ENCODE data around the gene KDM3A. TPM values are rescaled to one million over a fixed set of nuclear protein-coding genes. Genes with fewer than 3 reads are reported as not detected.
"Not testable (repeated sequence)": the region's sequence is repeated elsewhere in the genome, so short reads cannot be mapped to it uniquely, and the experiment has no call there.

Gene KDM3A
- total RNA-seq, 1 donor from 2014 or later: 69.6 TPM

- not testable (repeated sequence) for H3K4me1 Mint-ChIP-seq, H3K27me3 Mint-ChIP-seq, H3K4me3 Mint-ChIP-seq
Observed at GRCh38 chr2:86496391-86496790, 55.2 kb downstream of the KDM3A start.

GRCh38 chr2:86498468-86499260 is 57.5 kb downstream of the KDM3A start:
- H3K36me3 Mint-ChIP-seq (ENCODE audit: low read depth): peaks cover 97% of the 10 kb centered on the region
- no peak for DNase-seq
- intact Hi-C loops (cut with micrococcal nuclease): no loop called here
- no peak overlapping the region for H3K27ac Mint-ChIP-seq
- no peaks in the 10 kb centered on the region for H3K27me3 Mint-ChIP-seq
- H3K4me3 Mint-ChIP-seq: no peak overlapping the region
- peaks cover 7% of the 10 kb centered on the region for H3K4me1 Mint-ChIP-seq
- H3K9me3 Mint-ChIP-seq: peaks cover 40% of the 10 kb centered on the region

More at GRCh38 chr2:86496391-86496790, 55.2 kb downstream of the KDM3A start:
- intact Hi-C loops (cut with micrococcal nuclease); DNase-seq; H3K27ac Mint-ChIP-seq: not testable (repeated sequence)
- peaks cover 92% of the 10 kb centered on the region for H3K36me3 Mint-ChIP-seq (ENCODE audit: low read depth)
- H3K9me3 Mint-ChIP-seq: peaks cover 35% of the 10 kb centered on the region

DNA sequence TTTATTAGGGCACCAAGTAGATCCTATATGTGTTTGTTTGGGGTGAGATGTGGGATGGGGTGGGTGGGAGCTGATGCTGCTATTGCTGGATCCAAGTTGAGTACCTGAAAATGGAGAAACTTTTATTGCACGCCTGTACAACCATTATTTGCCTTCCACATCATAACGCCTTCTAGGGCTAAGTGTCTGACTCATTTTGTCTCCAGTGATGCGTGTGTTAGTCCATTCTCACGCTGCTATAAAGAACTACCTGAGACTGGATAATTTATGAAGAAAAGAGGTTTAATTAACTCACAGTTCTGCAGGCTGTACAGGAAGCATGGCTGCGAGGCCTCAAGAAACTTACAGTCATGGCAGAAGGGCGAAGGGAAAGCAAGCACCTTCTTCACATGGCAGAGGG is 58.2 kb downstream of the KDM3A start:
- DNase-seq: no peak
- H3K4me1 Mint-ChIP-seq: peaks cover 7% of the 10 kb centered on the region
- peaks cover 97% of the 10 kb centered on the region for H3K36me3 Mint-ChIP-seq (ENCODE audit: low read depth)
- intact Hi-C loops (cut with micrococcal nuclease): no loop called here
- H3K27me3 Mint-ChIP-seq: no peaks in the 10 kb centered on the region
- no peak overlapping the region for H3K4me3 Mint-ChIP-seq
- H3K27ac Mint-ChIP-seq: no peak overlapping the region
- peaks cover 37% of the 10 kb centered on the region for H3K9me3 Mint-ChIP-seq

DNA sequence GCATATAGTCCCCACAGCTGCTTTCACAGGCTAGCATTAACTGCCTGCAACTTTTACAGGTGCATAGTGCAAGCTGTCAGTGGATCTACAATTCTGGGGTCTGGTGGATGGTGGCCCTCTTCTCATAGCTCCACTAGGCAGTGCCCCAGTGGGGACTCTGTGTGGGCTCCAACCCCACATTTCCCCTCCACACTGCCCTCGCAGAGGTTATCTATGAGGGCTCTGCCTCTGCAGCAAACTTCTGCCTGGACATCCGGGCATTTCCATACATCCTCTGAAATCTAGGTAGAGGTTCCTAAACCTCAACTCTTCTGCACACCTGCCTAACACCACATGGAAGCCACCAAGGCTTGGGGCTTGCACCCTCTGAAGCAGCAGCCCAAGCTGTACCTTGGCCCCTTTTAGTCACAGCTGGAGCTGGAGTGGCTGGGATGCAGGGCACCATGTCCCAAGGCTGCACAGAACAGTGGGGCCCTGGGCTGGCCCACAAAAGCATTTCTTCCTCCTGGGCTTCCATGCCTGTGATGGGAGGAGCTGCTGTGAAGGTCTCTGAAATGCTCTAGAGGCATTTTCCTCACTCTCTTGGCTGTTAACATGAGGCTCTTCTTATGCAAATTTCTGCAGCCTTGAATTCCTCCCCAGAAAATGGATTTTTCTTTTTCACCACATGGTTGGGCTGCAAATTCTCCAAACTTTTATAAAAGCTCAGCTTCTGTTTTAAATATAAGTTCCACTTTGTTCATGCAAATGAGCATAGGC is 59.3 kb downstream of the KDM3A start:
- intact Hi-C loops (cut with micrococcal nuclease): no loop called here
- H3K36me3 Mint-ChIP-seq (ENCODE audit: low read depth): peaks cover 94% of the 10 kb centered on the region
- H3K27me3 Mint-ChIP-seq: no peaks in the 10 kb centered on the region
- DNase-seq: no peak
- no peak overlapping the region for H3K4me3 Mint-ChIP-seq
- no peak overlapping the region for H3K27ac Mint-ChIP-seq
- H3K4me1 Mint-ChIP-seq: peaks cover 6% of the 10 kb centered on the region
- peaks cover 34% of the 10 kb centered on the region for H3K9me3 Mint-ChIP-seq

DNA sequence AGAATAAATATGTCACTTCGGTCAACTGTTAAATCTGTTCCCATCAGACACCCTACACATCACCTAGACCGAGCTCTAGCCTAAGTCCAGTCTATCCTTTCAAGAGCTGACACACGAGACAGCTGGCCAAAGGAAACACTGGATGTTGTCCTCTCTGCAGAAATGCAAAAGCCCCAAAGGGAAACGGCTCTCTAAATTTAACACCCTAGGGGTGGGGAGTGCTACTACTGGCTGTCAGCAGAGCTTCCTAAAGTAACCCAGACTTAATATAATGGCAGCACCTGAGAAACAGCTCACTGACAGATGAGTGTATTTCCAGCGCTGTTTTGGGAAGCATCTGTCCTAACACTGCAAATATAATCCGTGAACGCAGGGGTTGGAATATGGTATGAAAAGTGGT is 66.4 kb downstream of the KDM3A start:
- Mint-ChIP-seq H3K9me3 (peaks cover 5% of the 10 kb centered on the region), H3K36me3 (ENCODE audit: low read depth) (peaks cover 54% of the 10 kb centered on the region), H3K27ac (no peak overlapping the region), H3K4me1 (peaks cover 2% of the 10 kb centered on the region), H3K27me3 (no peaks in the 10 kb centered on the region), H3K4me3 (no peak overlapping the region)
- no peak for DNase-seq
- intact Hi-C loops (cut with micrococcal nuclease): no loop called here

GRCh38 chr2:86510436-86510933 is 69.3 kb downstream of the KDM3A start:
- no peaks in the 10 kb centered on the region for H3K27me3 Mint-ChIP-seq
- H3K4me1 Mint-ChIP-seq: peaks cover 2% of the 10 kb centered on the region
- no peak overlapping the region for H3K4me3 Mint-ChIP-seq
- intact Hi-C loops (cut with micrococcal nuclease): no loop called here
- peaks cover 36% of the 10 kb centered on the region for H3K36me3 Mint-ChIP-seq (ENCODE audit: low read depth)
- peak overlapping the region; percentile 15 for H3K27ac Mint-ChIP-seq
- no peak for DNase-seq
- H3K9me3 Mint-ChIP-seq: no peaks in the 10 kb centered on the region

DNA sequence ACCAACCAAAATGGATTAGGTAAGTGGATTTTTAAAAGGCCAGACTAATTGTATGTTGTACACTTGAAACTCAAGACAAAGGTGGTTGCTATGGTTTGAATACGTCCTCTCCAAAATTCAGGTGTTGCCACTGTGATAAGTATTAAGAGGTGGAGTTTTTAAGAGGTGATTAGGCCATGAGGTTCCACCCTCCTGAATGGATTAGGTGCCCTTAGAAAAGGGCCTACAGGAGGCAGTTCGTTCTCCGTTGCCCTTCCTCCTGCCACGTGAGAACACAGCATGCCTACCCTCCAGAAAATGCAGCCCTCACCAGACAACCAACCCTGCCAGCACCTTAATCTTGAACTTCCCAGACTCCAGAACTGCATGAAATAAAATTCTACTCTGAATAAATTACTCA is 70.9 kb downstream of the KDM3A start:
- H3K9me3 Mint-ChIP-seq: peaks cover 4% of the 10 kb centered on the region
- H3K27me3 Mint-ChIP-seq: no peaks in the 10 kb centered on the region
- intact Hi-C loops (cut with micrococcal nuclease): no loop called here
- peaks cover 2% of the 10 kb centered on the region for H3K4me1 Mint-ChIP-seq
- no peak overlapping the region for H3K4me3 Mint-ChIP-seq
- H3K27ac Mint-ChIP-seq: no peak overlapping the region
- no peak for DNase-seq
- H3K36me3 Mint-ChIP-seq (ENCODE audit: low read depth): peaks cover 31% of the 10 kb centered on the region

DNA sequence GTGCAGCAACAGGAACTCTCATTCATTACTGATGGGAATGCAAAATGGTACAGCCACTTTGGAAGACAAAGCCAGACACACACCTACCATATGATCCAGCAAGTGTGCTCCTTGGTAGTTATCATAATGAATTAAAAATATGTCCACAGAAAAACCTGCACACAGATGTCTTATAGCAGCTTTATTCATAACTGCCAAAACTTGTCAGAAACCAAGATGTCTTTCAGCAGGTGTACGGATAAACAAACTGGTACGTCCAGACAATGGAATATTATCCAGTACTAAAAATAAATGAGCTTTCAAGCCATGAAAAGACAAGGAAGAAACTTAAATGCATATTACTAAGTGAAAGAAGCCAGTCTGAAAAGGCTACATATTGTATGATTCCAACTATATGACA is 71.7 kb downstream of the KDM3A start:
- peaks cover 2% of the 10 kb centered on the region for H3K4me1 Mint-ChIP-seq
- H3K27me3 Mint-ChIP-seq: no peaks in the 10 kb centered on the region
- no peak overlapping the region for H3K27ac Mint-ChIP-seq
- H3K4me3 Mint-ChIP-seq: no peak overlapping the region
- intact Hi-C loops (cut with micrococcal nuclease): no loop called here
- H3K9me3 Mint-ChIP-seq: peaks cover 4% of the 10 kb centered on the region
- DNase-seq: no peak
- peaks cover 26% of the 10 kb centered on the region for H3K36me3 Mint-ChIP-seq (ENCODE audit: low read depth)

DNA sequence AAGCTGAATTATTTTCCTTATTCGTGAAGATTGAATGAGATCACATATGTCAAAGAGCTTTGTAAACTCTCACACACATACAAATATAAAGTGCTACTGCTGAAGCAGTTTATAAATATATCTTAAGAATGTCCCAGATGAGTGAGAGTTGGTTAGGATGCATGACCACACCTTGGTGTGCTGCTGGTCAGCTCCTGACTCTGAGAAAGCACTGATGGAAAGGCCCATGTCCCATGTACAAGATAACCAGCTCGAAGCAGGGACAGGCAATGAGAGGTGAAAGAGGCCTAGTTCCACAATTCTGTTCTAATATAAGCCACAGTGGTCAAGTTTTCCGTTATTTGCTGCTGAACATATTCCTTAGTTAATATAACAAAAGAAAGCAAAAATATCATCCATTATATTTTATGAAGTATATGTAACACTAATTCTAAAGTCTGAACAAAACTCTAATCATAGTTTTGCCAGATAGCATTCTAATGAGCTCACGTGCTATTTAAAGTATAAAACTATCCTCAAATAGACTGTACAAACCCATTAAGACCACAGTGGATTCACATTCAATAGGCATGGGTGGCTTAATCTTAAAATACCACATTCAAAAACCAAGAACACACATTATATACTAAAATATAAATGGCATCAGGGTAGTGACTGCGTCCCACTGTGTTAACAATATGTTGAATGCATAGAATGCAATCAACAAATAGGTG is 72.9 kb downstream of the KDM3A start:
- DNase-seq: no peak
- Mint-ChIP-seq H3K4me1 (peaks cover 2% of the 10 kb centered on the region), H3K27me3 (no peaks in the 10 kb centered on the region), H3K9me3 (peaks cover 4% of the 10 kb centered on the region), H3K27ac (no peak overlapping the region), H3K4me3 (no peak overlapping the region), H3K36me3 (ENCODE audit: low read depth) (peaks cover 21% of the 10 kb centered on the region)
- intact Hi-C loops (cut with micrococcal nuclease): no loop called here

- Mint-ChIP-seq H3K4me3 (no peak overlapping the region), H3K4me1 (no peaks in the 10 kb centered on the region), H3K27ac (no peak overlapping the region), H3K9me3 (peaks cover 10% of the 10 kb centered on the region), H3K36me3 (ENCODE audit: low read depth) (peaks cover 14% of the 10 kb centered on the region), H3K27me3 (no peaks in the 10 kb centered on the region)
- intact Hi-C loops (cut with micrococcal nuclease): no loop called here
- DNase-seq: peak; percentile 63
Observed at GRCh38 chr2:86518481-86518880, 77.3 kb downstream of the KDM3A start.

- DNase-seq: no peak
- Mint-ChIP-seq H3K36me3 (ENCODE audit: low read depth) (peaks cover 14% of the 10 kb centered on the region), H3K9me3 (peaks cover 10% of the 10 kb centered on the region), H3K4me1 (no peaks in the 10 kb centered on the region), H3K27ac (no peak overlapping the region), H3K27me3 (no peaks in the 10 kb centered on the region), H3K4me3 (no peak overlapping the region)
- intact Hi-C loops (cut with micrococcal nuclease): no loop called here
Observed at GRCh38 chr2:86519349-86519748, 78.2 kb downstream of the KDM3A start.

GRCh38 chr2:86520153-86520552 is 79.0 kb downstream of the KDM3A start:
- no peak for DNase-seq
- Mint-ChIP-seq H3K4me3 (no peak overlapping the region), H3K4me1 (no peaks in the 10 kb centered on the region), H3K9me3 (peaks cover 10% of the 10 kb centered on the region), H3K27ac (no peak overlapping the region), H3K27me3 (no peaks in the 10 kb centered on the region), H3K36me3 (ENCODE audit: low read depth) (peaks cover 10% of the 10 kb centered on the region)
- intact Hi-C loops (cut with micrococcal nuclease): no loop called here

DNA sequence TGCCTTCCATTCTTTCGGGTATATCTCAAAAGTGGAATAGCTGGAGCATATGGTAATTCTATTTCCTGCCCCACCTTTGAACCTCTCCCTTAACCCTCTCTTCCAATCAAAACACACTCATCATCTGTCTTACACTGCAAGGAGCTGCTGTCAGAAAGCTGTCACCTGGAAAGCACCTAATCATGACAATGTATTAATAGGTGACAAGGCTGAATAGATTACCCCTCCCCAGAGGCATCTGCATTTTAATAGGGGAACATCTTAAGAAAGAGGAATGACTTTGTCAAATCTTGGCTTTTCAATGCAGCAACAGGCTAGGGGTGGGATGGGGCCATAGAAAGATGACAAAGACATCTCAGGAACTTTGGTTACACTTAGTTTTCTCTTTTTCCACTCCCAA is 80.8 kb downstream of the KDM3A start:
- H3K4me3 Mint-ChIP-seq: no peak overlapping the region
- DNase-seq: no peak
- no peaks in the 10 kb centered on the region for H3K4me1 Mint-ChIP-seq
- H3K27me3 Mint-ChIP-seq: no peaks in the 10 kb centered on the region
- peaks cover 5% of the 10 kb centered on the region for H3K9me3 Mint-ChIP-seq
- no peak overlapping the region for H3K27ac Mint-ChIP-seq
- intact Hi-C loops (cut with micrococcal nuclease): no loop called here
- peaks cover 18% of the 10 kb centered on the region for H3K36me3 Mint-ChIP-seq (ENCODE audit: low read depth)

DNA sequence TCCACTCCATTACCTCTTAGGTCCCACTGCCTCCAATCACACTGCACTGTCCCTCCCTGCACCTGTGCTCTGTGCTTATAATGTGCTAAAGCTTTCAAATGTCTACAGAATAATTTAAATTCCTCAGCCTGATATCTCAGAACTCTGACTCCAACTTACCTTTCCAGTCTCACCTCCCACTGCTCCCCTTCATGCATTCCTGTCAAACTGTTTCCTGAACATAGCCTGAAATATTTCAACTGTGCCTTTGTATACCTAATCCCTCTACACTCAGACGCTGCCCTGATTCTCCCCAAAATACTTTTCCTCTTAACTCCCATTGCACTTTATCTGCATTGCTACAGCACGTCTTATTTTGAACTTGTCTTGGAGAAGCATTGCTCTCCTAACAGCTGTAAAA is 81.5 kb downstream of the KDM3A start:
- Mint-ChIP-seq H3K4me1 (no peaks in the 10 kb centered on the region), H3K27me3 (no peaks in the 10 kb centered on the region), H3K4me3 (no peak overlapping the region), H3K9me3 (peaks cover 5% of the 10 kb centered on the region), H3K27ac (no peak overlapping the region), H3K36me3 (ENCODE audit: low read depth) (peaks cover 18% of the 10 kb centered on the region)
- DNase-seq: no peak
- intact Hi-C loops (cut with micrococcal nuclease): no loop called here

All from activated CD4-positive, alpha-beta T cell treated with anti-CD3 and anti-CD28 coated beads, Interleukin-2, amount 10 ng/mL, durations not matched to agents 24 days and 14 days (primary cell).